ENCODE results near the gene KANSL3. TPM values are rescaled to one million over a fixed set of nuclear protein-coding genes. Genes with fewer than 3 reads are reported as not detected.

KANSL3 gene
- total and polyA plus RNA-seq, 2 experiments from 2014 or later = 8.9 to 31.4 TPM

DNA sequence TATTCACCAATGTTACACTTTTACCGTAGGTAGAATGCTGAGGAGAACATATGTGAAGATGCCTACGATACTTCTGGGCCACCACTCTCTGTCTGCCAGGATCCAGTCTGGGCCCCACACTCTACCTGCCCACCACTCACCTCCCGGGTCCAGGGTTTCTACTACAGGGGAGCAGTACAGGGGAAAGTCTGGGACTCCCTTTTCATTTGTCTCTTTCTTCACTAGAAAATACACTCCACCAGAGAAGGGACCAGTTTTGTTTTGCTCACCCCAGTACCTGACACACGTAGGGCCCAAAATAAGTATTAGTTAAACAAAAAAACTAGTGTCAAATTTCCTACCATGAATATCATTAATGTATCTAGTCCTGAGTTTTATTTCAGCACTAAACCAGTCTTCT, 21.1 kb downstream of the KANSL3 start (continued):
- TF ChIP-seq, protein P1, sequence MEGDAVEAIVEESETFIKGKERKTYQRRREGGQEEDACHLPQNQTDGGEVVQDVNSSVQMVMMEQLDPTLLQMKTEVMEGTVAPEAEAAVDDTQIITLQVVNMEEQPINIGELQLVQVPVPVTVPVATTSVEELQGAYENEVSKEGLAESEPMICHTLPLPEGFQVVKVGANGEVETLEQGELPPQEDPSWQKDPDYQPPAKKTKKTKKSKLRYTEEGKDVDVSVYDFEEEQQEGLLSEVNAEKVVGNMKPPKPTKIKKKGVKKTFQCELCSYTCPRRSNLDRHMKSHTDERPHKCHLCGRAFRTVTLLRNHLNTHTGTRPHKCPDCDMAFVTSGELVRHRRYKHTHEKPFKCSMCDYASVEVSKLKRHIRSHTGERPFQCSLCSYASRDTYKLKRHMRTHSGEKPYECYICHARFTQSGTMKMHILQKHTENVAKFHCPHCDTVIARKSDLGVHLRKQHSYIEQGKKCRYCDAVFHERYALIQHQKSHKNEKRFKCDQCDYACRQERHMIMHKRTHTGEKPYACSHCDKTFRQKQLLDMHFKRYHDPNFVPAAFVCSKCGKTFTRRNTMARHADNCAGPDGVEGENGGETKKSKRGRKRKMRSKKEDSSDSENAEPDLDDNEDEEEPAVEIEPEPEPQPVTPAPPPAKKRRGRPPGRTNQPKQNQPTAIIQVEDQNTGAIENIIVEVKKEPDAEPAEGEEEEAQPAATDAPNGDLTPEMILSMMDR (conservative IDR thresholded peaks at IDR 0.05; ENCODE audit: low read depth in 2 of 2) = no peak
- TF ChIP-seq CREB1 (CRISPR knock-in tag; IDR thresholded peaks at IDR 0.05; ENCODE audit: low read depth) = no peak
- TF ChIP-seq ZNF114 (CRISPR knock-in tag; IDR thresholded peaks at IDR 0.05) = no peak
- no peak for TF ChIP-seq ZNF331 (CRISPR knock-in tag; IDR thresholded peaks at IDR 0.05; ENCODE audit: low read depth)
- no peak for TF ChIP-seq NANOG (IDR thresholded peaks at IDR 0.05; ENCODE audit: borderline replicate concordance)
- TF ChIP-seq EZH2 (IDR thresholded peaks at IDR 0.05; ENCODE audit: low read depth, unreplicated experiment) = no peak
- TF ChIP-seq, protein P2, sequence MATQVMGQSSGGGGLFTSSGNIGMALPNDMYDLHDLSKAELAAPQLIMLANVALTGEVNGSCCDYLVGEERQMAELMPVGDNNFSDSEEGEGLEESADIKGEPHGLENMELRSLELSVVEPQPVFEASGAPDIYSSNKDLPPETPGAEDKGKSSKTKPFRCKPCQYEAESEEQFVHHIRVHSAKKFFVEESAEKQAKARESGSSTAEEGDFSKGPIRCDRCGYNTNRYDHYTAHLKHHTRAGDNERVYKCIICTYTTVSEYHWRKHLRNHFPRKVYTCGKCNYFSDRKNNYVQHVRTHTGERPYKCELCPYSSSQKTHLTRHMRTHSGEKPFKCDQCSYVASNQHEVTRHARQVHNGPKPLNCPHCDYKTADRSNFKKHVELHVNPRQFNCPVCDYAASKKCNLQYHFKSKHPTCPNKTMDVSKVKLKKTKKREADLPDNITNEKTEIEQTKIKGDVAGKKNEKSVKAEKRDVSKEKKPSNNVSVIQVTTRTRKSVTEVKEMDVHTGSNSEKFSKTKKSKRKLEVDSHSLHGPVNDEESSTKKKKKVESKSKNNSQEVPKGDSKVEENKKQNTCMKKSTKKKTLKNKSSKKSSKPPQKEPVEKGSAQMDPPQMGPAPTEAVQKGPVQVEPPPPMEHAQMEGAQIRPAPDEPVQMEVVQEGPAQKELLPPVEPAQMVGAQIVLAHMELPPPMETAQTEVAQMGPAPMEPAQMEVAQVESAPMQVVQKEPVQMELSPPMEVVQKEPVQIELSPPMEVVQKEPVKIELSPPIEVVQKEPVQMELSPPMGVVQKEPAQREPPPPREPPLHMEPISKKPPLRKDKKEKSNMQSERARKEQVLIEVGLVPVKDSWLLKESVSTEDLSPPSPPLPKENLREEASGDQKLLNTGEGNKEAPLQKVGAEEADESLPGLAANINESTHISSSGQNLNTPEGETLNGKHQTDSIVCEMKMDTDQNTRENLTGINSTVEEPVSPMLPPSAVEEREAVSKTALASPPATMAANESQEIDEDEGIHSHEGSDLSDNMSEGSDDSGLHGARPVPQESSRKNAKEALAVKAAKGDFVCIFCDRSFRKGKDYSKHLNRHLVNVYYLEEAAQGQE (IDR thresholded peaks at IDR 0.05; ENCODE audit: unreplicated experiment) = no peak
- TF ChIP-seq EZH2phosphoT487 (IDR thresholded peaks at IDR 0.05; ENCODE audit: unreplicated experiment) = no peak
- TF ChIP-seq POLR2AphosphoS5 (IDR thresholded peaks at IDR 0.05; ENCODE audit: low read depth) = no peak

DNA sequence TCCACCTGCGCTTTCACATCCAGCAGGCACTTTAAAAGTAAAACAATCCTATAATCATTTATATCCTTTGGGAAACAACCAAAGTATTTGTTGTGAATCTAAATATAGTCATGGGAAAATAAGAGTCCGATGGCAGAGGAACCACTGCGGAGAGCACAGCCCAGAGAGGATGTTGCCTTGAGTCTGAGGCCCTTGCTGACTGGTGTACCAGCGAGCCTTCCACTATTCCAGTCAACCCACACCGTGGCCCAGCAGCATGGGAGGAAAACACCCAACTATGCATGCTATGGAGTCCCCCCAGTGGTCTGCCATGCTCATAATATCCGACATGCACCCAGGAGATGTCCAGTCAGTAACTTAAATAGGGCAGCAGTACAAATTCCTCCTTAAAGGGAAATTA, 21.6 kb downstream of the KANSL3 start:
- no peaks in the 10 kb centered on the region for H3F3A ChIP-seq (replicated peaks; ENCODE audit: low read depth)
- H3K4me2 ChIP-seq = no peak overlapping the region
- no peak overlapping the region for H3K27ac Mint-ChIP-seq
- 0 out of 2 replicates have a peak, but pooled peaks cover 3% of the 10 kb centered on the region for H4K20me1 ChIP-seq (replicated peaks; ENCODE audit: insufficient read depth)
- H2AFZ ChIP-seq = no peak overlapping the region
- H3K9me2 ChIP-seq (ENCODE audit: insufficient read depth) = no peaks in the 10 kb centered on the region
- ATAC-seq = no peak
- no peak overlapping the region for H3K4me3 ChIP-seq
- H3K36me3 Mint-ChIP-seq (ENCODE audit: low read depth) = peaks cover 34% of the 10 kb centered on the region
- no peaks in the 10 kb centered on the region for H3K4me1 ChIP-seq (ENCODE audit: insufficient read depth)
- H3K79me2 ChIP-seq (replicated peaks; ENCODE audit: insufficient read depth) = no peaks in the 10 kb centered on the region
- DNase-seq (ENCODE audit: low spot score) = no peak
- H3K4me1 Mint-ChIP-seq = no peaks in the 10 kb centered on the region
- H3K27ac ChIP-seq (ENCODE audit: low read depth) = no peak overlapping the region
- no peaks in the 10 kb centered on the region for H3K27me3 Mint-ChIP-seq (ENCODE audit: insufficient read depth, low read depth, poor library complexity)
- H3K36me3 ChIP-seq (ENCODE audit: insufficient read depth) = peaks cover 18% of the 10 kb centered on the region
- H3K4me3 Mint-ChIP-seq = no peak overlapping the region
- no peaks in the 10 kb centered on the region for H3K9me3 Mint-ChIP-seq
- TF ChIP-seq POLR2AphosphoS5 (IDR thresholded peaks at IDR 0.05; ENCODE audit: low read depth) (no peak), EZH2phosphoT487 (IDR thresholded peaks at IDR 0.05; ENCODE audit: unreplicated experiment) (no peak)
- H3K27me3 ChIP-seq (ENCODE audit: insufficient read depth) = no peaks in the 10 kb centered on the region
